GM21447 (cell line): ENCODE results near the gene QRICH2.
"Not testable (repeated sequence)": the region's sequence is repeated elsewhere in the genome, so short reads cannot be mapped to it uniquely, and the experiment has no call there.

Source experiments
- ATAC-seq: cut with Tn5 transposase; IDR thresholded peaks from one replicate; pipeline ENCODE4 v1.9.1; 2021; ENCODE audit not compliant: unreplicated experiment

Gene QRICH2

DNA sequence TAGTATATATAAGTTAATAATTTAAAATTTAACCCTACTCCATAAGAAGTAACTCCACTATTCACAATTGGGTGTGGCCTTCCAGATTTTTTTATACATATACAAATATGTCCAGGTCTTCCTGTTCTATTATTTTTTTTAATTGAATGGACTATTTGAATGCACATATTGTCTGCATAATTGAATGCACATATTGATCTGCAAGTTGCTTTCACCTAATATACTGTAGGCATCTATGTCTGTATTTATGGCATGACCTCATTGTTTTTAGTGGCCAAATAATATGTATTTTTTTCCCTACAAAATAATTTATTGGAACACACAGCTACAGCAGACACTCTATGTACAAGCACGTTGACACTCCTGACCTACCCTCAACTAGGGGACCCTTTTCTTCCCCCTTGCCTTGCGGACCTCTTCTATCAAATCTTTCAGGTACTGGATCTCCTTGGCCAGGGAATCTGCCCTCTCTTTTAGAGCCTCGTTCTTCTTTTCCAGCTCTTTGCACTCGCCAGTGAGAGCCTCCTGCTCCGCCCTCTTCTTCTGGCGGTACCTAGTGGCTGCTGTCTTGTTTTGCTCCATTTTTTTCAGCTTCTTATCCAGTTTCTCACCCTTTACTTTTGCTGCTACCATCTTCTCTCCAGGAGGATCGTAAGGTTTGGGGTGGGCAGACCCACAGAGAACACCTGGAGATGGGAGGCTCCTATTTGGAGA, 82.5 kb downstream of the QRICH2 start:
- ATAC-seq: not testable (repeated sequence)
